Measurements from ENCODE around the gene PRPH.

The PRPH gene

GRCh38 chr12:49334226-49334625 lies 39.3 kb downstream of the PRPH start:
- DNase-seq, result no peak

GRCh38 chr12:49334681-49335080 lies 39.7 kb downstream of the PRPH start:
- no peak for DNase-seq

- DNase-seq, result no peak
Observed at GRCh38 chr12:49335118-49335954, 40.4 kb downstream of the PRPH start.

GRCh38 chr12:49335955-49336644 lies 41.2 kb downstream of the PRPH start:
- no peak for DNase-seq

- DNase-seq, result peak; percentile 75
Observed at GRCh38 chr12:49336645-49337584, 42.0 kb downstream of the PRPH start, which contains the start of gene C1QL4. C1QL4 (minus strand) TSS chr12:49337188; CDS start chr12:49336477, 711 bp downstream.

- DNase-seq, result no peak
Observed at GRCh38 chr12:49338830-49339463, 44.0 kb downstream of the PRPH start.

DNA sequence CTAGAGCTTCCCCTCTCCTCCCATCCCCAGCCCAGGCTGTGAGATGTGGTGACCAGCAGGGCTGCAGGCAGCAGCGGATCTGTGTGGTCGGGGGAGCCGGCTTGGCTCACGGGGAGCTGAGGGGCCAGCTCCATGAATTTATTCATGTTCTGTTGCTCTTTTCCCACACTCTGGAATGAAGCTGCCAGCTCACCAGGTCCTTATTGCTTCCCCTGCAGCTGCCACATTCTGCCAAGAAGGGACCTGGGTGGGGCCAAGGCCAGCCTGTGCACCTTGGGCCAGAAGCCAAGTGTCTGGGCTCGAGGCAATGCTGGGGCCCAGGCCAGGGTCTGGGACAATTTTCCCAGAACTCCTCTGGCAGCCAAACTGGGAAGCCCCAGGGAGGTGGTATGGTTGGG lies 44.5 kb downstream of the PRPH start:
- no peak for DNase-seq

DNA sequence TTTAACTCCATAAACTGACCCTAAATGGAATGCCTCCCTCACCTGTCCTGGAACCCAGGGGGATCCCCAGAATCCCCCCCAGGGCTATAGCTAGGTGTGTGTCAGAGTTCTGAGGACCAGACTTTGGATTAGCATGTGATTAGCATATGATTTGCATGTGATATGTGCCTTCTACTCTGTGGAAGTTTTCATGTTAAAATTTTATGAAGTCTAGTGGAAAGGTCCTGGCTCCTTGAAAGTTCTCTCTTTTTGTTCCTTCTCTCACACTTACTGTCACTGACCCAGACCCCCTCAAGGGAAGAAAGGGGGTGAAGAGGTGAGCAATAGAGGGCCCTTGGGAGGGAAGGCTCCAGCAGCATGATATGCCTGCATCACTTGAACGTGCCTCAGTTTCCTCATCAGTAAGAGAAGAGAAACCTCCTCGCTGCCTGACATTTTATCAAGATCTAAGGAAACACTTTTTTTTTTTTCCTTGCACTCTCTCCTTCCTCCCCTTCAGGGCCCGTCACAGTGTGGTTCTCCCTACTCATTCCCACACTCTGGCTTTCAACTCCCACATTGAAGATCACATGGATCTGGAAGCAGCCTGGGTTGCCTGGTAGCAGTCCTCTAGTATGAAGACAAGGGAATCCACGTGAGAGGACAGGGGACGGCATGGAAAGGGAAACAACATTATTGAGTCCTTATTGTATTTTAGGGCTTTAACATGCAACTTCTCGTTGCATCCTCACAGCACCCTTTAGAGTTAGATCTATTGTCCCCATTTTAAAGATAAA lies 45.3 kb downstream of the PRPH start:
- no peak for DNase-seq

- DNase-seq, result no peak
Observed at GRCh38 chr12:49340971-49341776, 46.2 kb downstream of the PRPH start.

DNA sequence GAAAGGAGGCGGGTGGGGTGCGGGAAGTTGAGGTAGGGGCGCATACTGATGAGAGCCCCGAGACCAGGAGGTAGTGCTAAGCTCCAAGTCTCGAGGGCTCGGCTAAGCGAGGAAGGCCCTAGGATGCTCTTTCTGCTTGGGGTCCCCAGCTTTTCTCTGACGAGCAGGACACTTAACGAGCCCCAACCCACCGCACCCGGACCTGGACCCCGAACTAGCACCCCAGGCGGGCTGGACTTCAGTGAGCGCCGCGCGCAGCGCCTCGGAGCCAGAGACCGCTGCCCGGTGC lies 46.8 kb downstream of the PRPH start:
- DNase-seq, result no peak

DNA sequence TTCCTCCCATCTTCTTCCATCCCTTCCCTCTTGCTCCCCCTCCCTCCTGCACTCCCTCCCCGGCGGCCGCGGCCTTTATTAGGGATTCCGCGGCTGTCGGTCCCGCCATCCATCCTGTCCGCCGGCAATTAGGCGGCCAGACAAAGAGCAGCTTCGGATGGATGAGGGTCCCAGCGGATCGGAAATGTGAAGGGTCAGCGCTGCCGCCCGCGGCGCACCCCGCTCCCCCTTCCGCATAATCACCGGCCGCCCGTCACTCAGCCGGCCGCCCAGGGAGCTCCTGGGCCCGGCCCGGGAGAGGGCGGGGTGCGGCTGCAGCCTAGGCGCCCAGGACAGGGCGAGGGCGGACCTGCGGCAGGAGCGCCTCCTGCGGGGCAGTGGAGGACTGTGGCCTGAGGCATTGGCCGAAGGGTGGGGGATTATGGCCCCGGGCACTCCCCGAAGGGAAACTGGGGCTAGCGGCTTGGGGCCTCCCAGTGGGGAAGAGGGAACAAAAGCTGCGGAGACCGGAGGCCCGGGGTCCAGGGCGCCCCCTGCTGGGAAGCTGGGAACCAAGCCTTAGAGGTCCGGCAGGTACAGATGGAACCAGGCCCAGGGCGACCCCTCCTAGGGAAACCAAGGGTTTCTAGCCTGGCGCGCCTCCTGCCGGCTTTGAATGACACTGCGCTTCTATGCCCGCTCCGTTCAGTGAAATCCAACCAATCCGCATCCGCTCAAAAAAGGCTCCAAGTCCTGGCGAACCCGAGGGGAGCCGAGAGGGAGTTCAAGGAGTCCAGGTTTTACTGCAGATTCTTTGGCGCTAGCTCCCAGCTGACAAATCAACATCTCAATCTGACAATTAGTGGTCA lies 47.3 kb downstream of the PRPH start:
- DNase-seq, result peak; percentile 39

DNA sequence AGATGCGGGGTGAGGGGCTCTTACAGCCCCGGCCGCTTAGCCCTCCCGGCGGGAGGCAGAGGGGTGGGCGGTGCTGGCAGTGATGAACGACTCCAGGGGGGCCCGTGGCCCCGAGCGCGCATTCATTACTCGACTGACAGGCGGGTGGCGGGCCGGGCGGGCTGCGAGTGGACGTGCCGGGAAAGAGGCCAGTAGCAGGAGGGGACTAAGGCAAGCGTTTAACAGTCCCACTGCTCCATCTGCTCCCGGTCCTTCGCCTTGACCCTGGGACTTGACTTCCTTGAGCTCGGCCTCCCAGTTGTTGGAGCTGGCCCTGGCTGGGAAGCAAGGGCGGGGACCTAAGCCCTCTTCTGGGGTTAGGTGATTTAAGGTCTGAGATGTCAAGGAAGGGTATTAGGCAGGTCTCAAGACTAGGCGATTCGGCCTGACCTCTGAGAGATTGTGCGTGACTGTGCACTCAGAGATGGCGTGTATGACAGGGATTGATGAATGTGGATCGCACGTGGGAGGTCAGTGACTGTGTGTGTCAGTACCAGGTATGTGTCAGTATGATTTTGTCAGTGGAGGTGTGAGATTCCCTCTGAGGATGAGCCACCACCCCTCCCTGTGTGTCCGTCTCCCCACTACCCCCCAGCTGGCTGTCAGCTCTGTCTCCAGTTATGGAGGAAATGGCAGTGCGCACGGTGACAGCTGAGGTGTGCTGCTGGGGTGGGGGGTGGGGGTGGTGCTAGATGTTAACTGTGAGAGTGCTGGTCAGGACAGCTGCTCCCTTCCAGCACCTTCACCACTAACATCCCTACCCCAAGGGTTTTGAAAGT lies 48.2 kb downstream of the PRPH start:
- DNase-seq, result no peak

DNA sequence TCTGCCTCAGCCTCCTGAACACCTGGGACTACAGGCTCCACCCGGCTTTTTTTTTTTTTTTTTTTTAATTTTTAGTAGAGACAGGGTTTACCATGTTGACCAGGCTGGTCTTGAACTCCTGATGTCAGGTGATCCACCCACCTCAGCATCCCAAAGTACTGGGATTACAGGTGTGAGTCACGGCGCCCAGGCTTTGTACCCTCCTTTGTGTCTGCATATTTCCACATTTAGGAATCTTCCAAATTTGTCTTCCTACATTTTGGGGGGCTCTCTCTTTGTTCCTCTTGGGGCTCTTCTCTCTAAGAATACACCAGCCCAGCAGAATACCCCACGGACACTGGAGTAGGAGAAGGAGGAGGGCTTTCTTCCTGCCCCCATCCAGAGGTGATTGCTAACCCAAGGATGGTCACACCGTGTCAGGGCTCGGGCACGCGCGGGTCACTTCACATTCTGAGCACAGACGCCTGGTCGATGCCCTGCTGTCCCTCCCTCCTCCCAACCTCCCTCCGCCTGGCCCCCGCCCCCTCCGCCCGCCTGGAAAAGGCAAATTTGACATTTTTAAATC lies 49.6 kb downstream of the PRPH start:
- no peak for DNase-seq

- peak; percentile 29 for DNase-seq
Observed at GRCh38 chr12:49345051-49345824, 50.3 kb downstream of the PRPH start.

DNA sequence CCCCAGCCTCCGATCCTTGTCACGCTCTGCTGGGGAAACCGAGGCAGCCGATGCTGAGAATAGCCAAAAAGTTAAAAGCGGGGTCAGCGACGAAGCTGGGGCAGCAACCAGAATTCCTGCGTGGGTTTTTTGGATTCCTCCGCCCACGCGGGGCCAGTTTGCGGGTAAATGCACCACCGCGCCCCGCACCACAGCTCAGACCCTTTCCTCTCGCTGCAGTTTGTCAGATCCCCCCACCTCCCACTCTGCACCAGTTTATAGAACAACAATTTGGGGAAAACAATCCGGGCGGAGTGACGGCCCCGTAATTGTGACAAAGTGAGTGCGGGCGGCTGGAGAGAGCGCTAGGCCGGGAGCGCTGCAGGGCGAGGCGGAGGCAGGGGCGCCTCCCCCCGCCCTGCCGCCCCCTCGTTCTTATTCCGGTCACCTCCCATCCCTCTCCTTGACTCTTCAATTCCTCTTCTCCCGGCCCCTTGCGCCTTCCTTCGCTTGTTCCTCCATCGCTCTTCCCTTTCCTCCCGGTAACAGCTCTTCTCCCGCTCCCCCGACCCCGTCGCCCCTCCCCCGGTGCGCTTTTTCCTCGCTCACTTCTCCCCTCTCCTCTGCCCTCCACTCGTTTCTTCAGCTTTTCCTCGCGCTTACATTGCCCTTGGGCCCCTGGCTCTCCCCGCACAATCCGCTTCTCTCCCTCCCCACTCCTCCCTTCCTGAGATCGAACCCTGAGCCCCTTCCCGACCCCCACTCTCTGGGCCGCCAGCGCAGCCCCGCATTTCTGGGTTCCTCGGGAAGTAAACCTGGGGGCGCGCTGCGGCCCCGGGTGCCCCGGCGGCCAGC lies 51.1 kb downstream of the PRPH start:
- DNase-seq, result no peak

DNA sequence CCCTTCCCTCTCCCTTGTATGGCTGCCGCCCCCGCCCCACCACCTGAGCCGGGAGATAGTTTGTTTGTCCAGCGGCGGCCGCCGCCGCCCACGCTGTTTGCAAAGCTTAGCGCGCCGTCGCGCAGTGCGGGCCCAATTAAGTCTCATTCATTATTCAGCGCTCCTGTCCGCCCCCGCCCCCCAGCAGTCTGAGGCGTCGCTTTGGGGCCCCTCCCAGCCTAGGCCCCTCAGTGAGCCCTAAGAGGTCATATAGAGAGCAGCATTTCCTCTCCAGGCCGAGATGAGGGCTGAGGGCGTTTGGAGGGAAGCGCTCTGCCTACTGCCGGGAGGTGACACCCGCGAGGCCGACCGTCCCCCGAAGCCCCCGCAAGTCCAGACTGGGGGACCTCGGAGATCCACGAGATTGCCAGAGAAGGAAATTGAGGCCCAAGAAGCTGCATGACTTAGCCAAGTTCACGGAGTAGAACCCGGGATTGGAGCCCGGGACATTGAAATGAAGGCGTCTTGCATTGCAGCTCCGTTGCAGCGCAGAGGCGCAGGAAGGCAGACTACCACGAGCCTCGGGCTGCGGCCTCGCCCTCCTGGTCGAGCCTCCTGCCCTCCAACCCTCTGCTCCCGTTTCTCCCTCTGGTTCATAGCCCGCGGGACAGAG lies 51.8 kb downstream of the PRPH start, which contains the start of gene DNAJC22:
TSS of gene DNAJC22 (plus strand) at position 230 of the 652 bp plus-strand sequence. CDS start 1,985 bp downstream, outside the sequence.
- no peak for DNase-seq

All from NCI-H2171 (cell line).